CD4-positive, alpha-beta T cell treated with Interferon gamma for 1 hour (primary cell): Measurements from ENCODE around the gene NR2F1-AS1.

Experiments used
- DNase-seq: peaks from one replicate; pipeline ENCODE4 v3.0.0-alpha.2; 2020

Gene NR2F1-AS1

DNA sequence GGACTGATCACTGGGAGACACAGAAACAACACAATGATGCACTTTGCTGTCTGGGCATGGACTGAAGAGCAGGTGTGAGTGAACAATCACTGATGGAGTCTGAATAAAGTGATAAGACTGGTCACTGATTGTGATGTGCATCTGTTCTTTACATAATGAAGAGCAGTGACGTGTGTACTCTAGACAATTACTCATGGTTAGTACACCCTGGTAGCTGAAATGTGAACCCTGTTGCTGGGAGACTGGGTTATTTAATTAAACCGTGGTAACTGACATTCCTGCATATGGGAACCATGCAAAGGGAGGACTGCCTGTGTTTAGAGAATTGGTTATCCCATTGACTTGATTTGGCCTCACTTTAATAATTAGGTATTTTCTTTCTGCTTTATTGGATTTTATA is 202.9 kb downstream of the NR2F1-AS1 start:
- no peak for DNase-seq

GRCh38 chr5:93371893-93372292 is 209.1 kb downstream of the NR2F1-AS1 start:
- DNase-seq = no peak

- DNase-seq = no peak
Measured at GRCh38 chr5:93364378-93364777, 216.6 kb downstream of the NR2F1-AS1 start.

DNA sequence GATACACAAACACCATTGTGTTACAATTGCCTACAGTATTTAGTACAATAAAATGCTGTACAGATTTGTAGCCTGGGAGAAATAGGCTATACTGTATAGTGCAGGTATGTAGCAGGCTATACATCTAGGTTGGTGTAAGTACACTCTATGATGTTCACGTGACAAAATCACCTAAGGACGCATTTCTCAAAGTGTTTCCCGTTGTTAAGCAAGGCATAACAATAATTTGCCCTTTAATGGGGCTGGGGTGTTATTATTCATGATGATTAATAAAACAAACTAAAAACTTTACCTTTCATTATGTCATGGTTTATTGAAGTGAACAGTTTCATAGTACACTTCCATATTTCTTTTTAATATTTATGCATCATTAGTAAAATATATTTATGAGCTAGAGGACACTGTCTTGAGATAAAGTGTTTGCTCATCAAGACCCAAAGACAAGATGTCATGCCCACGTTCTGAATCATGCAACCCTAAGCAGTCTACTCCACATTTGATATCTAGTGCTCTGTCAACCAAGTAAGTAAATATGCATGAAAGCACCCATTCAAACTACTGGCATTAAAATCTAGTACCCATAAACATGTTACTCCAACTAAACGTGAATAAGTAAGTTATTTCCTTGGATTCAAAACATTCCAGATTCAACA is 220.5 kb downstream of the NR2F1-AS1 start:
- DNase-seq = no peak

GRCh38 chr5:93359960-93360305 is 221.1 kb downstream of the NR2F1-AS1 start:
- no peak for DNase-seq
